Spleen (tissue), 11 donors: Measurements from ENCODE around the gene HADHA. TPM values are rescaled to one million over a fixed set of nuclear protein-coding genes. Genes with fewer than 3 reads are reported as not detected.
A peak's percentile ranks its signal among the peaks of the same experiment; 100 is the strongest.

Experiments
- DNase-seq: peaks from one replicate; pipeline ENCODE4 v3.0.0-alpha.2; 2020
- H3K27ac ChIP-seq, 8 donors: fragments of 200-600 bp; sonication (generic) in 7 of 8; 1 replicate in 4 of 8; 2 replicates in 4 of 8; pipeline versions ENCODE4 v1.5.0 to v1.8.0; 2016 to 2021; ENCODE audit warnings: inconsistent platforms in 4 of 8, mild to moderate bottlenecking in 4 of 8, moderate library complexity in 1 of 8
- H3K27me3 ChIP-seq, 7 donors: fragments of 200-600 bp; sonication (generic) in 6 of 7; replicated peaks in 1 of 7; 1 replicate in 4 of 7; 2 replicates in 3 of 7; pipeline versions ENCODE4 v1.5.0 to v1.8.0; 2016 to 2021; ENCODE audit warnings: inconsistent platforms in 3 of 7, mild to moderate bottlenecking in 1 of 7
- H3K36me3 ChIP-seq, 6 donors: fragments of 200-600 bp; sonication (generic) in 5 of 6; 1 replicate in 4 of 6; 2 replicates in 2 of 6; pipeline versions ENCODE4 v1.5.0 to v1.8.0; 2016 to 2021; ENCODE audit warnings: inconsistent platforms in 2 of 6
- H3K4me1 ChIP-seq, 6 donors: fragments of 200-600 bp; sonication (generic) in 5 of 6; 1 replicate in 3 of 6; 2 replicates in 3 of 6; pipeline versions ENCODE4 v1.5.0 to v1.8.0; 2016 to 2021; ENCODE audit warnings: inconsistent platforms in 3 of 6
- H3K4me3 ChIP-seq, 8 donors: fragments of 200-600 bp; sonication (generic) in 7 of 8; 1 replicate in 4 of 8; 2 replicates in 4 of 8; pipeline versions ENCODE4 v1.5.0 to v1.8.0; 2016 to 2021; ENCODE audit warnings: inconsistent platforms in 4 of 8, mild to moderate bottlenecking in 4 of 8, moderate library complexity in 2 of 8
- H3K9me3 ChIP-seq, 8 donors: fragments of 200-600 bp; sonication (generic) in 7 of 8; 1 replicate in 4 of 8; 2 replicates in 4 of 8; pipeline versions ENCODE4 v1.5.0 to v1.8.0; 2016 to 2021; ENCODE audit warnings: inconsistent platforms in 4 of 8
- POLR2A ChIP-seq, 3 donors: fragments of 450-650 bp; IDR thresholded peaks; one replicate each; pipeline ENCODE4 v1.5.1; 2017; ENCODE audit warnings: antibody characterized with exemption in 3 of 3, mild to moderate bottlenecking in 1 of 3
- POLR2AphosphoS5 ChIP-seq, 3 donors: sonication (generic); formaldehyde crosslinking; IDR thresholded peaks; one replicate each; pipeline ENCODE4 v1.5.1; 2017; ENCODE audit warnings: antibody characterized with exemption in 3 of 3
- WGBS, 5 donors: extraction: QIAGEN DNeasy Blood & Tissue Kit in 3 of 5; methylation state at CpG; one replicate each; pipeline versions ENCODE4 v1.1.5 to v1.1.7; 2013 to 2018; 5-methylcytosine and 5-hydroxymethylcytosine counted together
- intact Hi-C: fragments of 100-400 bp; cut with DNase I; formaldehyde crosslinking; loops from one replicate; pipeline ENCODE4 v1.15.0; 2023; ENCODE audit warnings: low total_unique reads
- polyA plus RNA-seq, 3 donors: library from polyadenylated mRNA; stranded (reverse); fragments of 200-250 nt; gene quantifications; one replicate each; pipeline ENCODE4 v1.2.1, GENCODE V29; 2013
- total RNA-seq, 7 donors: library from RNA; depleted of rRNA in 3 of 7; stranded (reverse); fragments of >200 nt in 3 of 7; fragmentation: NEBNext Ultra II Directional in 4 of 7; extraction: Animal tissue kit (Norgen Biotek cat#: 25700) in 4 of 7; gene quantifications; one replicate each; pipeline versions ENCODE4 v1.1.0 to v1.2.1, GENCODE V29; 2016 to 2021
- TF ChIP-seq, protein P1 (sequence below), 11 experiments: fragments of 200-600 bp in 7 of 11; fragments of 450-650 bp in 4 of 11; sonication (generic) in 4 of 11; IDR thresholded peaks in 8 of 11; conservative IDR thresholded peaks in 3 of 11; 1 replicate in 7 of 11; 2 replicates in 4 of 11; pipeline versions ENCODE4 v1.4.0 to v1.8.0; 2016 to 2021; ENCODE audit warnings: antibody characterized with exemption in 11 of 11, inconsistent platforms in 4 of 11, mild to moderate bottlenecking in 1 of 11
- donor health status: healthy with polysubstance abuse.
- donor health status: DM: no; HTN: no; CAD: no; lungs with moderate emphysema.
- donor health status: DM: no; HTN: no; CAD: no.
- donor health status: Bipolar disorder and iron deficiency.
- donor health status: healthy.
- donor health status: DM: no; HTN: no; CAD: no.
- donor health status: DM: yes; HTN: yes; CAD: no.

The HADHA gene
- total and polyA plus RNA-seq, 10 donors = 49.6 to 134 (median 114) TPM

DNA sequence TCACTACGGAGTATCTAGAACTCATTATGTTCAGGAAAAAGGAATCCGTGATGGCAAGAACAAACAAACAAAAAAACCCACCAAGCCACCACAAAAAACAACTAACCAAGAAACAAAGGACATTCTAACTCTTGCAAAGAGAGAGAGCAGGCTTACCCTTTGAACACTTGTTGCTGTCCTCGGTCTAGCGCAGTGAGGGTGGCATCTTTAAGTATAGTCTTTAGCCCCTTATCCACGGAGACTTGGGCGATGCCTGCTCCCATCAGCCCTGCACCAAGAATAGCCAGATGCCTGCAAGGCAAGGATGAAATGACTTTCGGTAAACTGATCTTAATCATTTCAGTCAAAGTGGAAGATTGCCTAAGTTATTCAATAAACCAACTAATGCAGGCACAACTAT is 40.5 kb downstream of the HADHA start:
- H3K27ac ChIP-seq = no peak overlapping the region
- no peaks in the 10 kb centered on the region for H3K4me1 ChIP-seq
- no peak overlapping the region for H3K4me3 ChIP-seq
- TF ChIP-seq POLR2A (IDR thresholded peaks at IDR 0.05) = no peak
- no peak for TF ChIP-seq POLR2AphosphoS5 (IDR thresholded peaks at IDR 0.05)
- TF ChIP-seq, protein P1, sequence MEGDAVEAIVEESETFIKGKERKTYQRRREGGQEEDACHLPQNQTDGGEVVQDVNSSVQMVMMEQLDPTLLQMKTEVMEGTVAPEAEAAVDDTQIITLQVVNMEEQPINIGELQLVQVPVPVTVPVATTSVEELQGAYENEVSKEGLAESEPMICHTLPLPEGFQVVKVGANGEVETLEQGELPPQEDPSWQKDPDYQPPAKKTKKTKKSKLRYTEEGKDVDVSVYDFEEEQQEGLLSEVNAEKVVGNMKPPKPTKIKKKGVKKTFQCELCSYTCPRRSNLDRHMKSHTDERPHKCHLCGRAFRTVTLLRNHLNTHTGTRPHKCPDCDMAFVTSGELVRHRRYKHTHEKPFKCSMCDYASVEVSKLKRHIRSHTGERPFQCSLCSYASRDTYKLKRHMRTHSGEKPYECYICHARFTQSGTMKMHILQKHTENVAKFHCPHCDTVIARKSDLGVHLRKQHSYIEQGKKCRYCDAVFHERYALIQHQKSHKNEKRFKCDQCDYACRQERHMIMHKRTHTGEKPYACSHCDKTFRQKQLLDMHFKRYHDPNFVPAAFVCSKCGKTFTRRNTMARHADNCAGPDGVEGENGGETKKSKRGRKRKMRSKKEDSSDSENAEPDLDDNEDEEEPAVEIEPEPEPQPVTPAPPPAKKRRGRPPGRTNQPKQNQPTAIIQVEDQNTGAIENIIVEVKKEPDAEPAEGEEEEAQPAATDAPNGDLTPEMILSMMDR (IDR thresholded peaks at IDR 0.05 in 8 of 11, conservative IDR thresholded peaks at IDR 0.05 in 3 of 11) = no peak
- WGBS, 5 donors = 91 to 98% (median 95%) methylated on average over 7 of the region's 7 CpGs
- intact Hi-C loops = no loop called here
- no peak for DNase-seq
- H3K27me3 ChIP-seq = no peaks in the 10 kb centered on the region
- no peaks in the 10 kb centered on the region for H3K9me3 ChIP-seq
- peaks cover 12 to 100% (median 84%) of the 10 kb centered on the region in 6 donors for H3K36me3 ChIP-seq

DNA sequence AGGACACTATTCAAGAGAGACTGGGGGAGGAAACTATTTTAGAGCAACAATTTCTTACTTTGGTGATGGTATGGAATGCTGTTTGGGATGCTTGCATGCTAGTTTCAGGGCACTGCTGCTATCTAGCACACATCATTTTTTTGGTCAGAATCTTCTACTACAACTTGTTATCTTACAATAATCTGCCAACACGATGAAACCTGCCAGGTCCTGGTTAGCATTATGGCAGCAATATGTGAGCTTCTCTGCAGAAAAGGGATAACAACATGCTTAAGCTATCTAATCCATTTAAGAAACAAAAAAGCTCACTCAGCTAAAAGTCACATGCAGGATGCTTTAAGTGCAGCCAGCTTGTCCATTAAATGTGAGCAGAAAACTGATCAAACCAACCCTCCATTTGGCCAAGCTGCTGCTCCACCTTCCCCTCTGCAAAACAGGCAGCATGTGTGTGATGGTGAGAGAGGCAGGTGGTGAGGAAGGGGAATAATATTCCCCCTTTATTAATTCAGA is 41.4 kb downstream of the HADHA start:
- 85 to 100% (median 89%) methylated on average over 1 of the region's 1 CpG for WGBS, 5 donors
- Histone ChIP-seq H3K9me3 (peaks cover 0 to 7% (median 0%) of the 10 kb centered on the region in 8 donors), H3K27me3 (no peaks in the 10 kb centered on the region), H3K4me3 (no peak overlapping the region), H3K36me3 (peaks cover 6 to 100% (median 84%) of the 10 kb centered on the region in 6 donors), H3K4me1 (no peaks in the 10 kb centered on the region), H3K27ac (no peak overlapping the region)
- TF ChIP-seq, protein P1 (IDR thresholded peaks at IDR 0.05 in 8 of 11, conservative IDR thresholded peaks at IDR 0.05 in 3 of 11) = no peak
- no peak for TF ChIP-seq POLR2A (IDR thresholded peaks at IDR 0.05)
- no peak for TF ChIP-seq POLR2AphosphoS5 (IDR thresholded peaks at IDR 0.05)
- DNase-seq = no peak
- intact Hi-C loops = no loop called here

DNA sequence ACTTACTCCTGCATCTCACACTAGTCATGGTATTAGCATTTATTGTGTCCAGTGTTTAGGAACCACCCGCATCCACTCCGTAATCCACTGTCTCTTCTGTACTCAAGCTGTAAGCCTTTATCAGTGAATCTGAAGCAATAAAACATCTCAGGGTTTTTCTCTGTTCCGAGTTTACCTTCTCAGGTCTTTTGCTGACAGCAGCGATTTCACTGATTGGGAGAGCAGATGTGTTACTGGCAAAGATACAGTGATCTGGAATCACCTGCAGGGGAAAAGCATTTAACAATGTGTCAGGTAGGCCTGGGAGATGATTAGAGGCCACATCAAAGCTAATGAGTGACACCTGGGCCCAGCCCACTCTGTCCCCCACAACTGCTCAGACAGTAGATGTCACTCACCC is 46.9 kb downstream of the HADHA start:
- peaks cover 0 to 17% (median 7%) of the 10 kb centered on the region in 8 donors for H3K9me3 ChIP-seq
- TF ChIP-seq POLR2A (IDR thresholded peaks at IDR 0.05) (no peak), POLR2AphosphoS5 (IDR thresholded peaks at IDR 0.05) (no peak)
- TF ChIP-seq, protein P1 (IDR thresholded peaks at IDR 0.05 in 8 of 11, conservative IDR thresholded peaks at IDR 0.05 in 3 of 11) = no peak
- DNase-seq = no peak
- H3K4me1 ChIP-seq = peaks cover 0 to 11% (median 5%) of the 10 kb centered on the region in 6 donors
- H3K27ac ChIP-seq = peak overlapping the region in 2 of 8 donors; percentile 2 to 68
- H3K27me3 ChIP-seq = no peaks in the 10 kb centered on the region
- peaks cover 11 to 100% (median 95%) of the 10 kb centered on the region in 6 donors for H3K36me3 ChIP-seq
- intact Hi-C loops = no loop called here
- H3K4me3 ChIP-seq = no peak overlapping the region
- WGBS, 5 donors = 96 to 99% (median 97%) methylated on average over 4 of the region's 4 CpGs

DNA sequence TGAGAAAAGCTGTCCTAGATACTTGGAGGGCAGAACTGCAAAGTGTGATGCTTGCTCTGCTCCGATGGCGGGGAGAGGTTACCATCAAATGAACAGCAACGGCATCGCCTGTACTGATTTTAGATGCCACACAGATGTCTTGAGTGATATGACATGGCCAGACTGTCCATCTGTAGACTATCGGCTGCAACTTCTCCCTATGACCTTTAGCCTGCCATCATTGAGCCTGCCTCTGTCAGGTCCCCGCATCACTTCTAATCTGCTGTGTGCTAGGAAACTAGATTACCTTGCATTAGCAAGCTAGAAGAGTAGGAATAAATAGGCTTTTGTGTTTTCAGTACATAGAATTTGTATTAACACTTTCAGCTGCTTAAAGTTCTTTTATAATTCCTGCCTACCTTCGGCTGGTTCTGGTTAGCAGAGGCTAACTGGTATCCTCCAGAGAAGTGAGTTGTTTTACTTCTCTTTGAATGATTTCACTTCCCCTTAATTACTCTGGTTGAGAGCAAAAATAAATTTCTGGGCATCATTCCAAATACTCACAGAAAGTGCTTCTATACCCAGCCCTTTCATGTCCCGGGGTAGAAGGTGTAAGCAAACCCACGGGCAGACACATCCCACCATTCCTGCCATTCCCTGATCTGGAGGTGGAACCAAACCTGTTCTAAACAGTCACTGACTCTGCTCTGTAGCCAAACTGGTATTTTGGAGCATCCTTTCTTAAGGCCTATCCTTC is 47.6 kb downstream of the HADHA start:
- 71 to 80% (median 76%) methylated on average over 9 of the region's 9 CpGs for WGBS, 5 donors
- DNase-seq = no peak
- Histone ChIP-seq H3K27ac (peak overlapping the region in 2 of 8 donors; percentile 2 to 68), H3K27me3 (no peaks in the 10 kb centered on the region), H3K4me3 (no peak overlapping the region), H3K4me1 (peaks cover 0 to 11% (median 5%) of the 10 kb centered on the region in 6 donors), H3K9me3 (peaks cover 0 to 17% (median 7%) of the 10 kb centered on the region in 8 donors), H3K36me3 (peaks cover 11 to 100% (median 95%) of the 10 kb centered on the region in 6 donors)
- TF ChIP-seq POLR2A (IDR thresholded peaks at IDR 0.05) = no peak
- TF ChIP-seq, protein P1 (IDR thresholded peaks at IDR 0.05 in 8 of 11, conservative IDR thresholded peaks at IDR 0.05 in 3 of 11) = no peak
- no peak for TF ChIP-seq POLR2AphosphoS5 (IDR thresholded peaks at IDR 0.05)
- intact Hi-C loops = no loop called here
